ENCODE results near the gene PELI1. TPM values are rescaled to one million over a fixed set of nuclear protein-coding genes. Genes with fewer than 3 reads are reported as not detected.

Gene PELI1
- total RNA-seq, 1 donor from 2014 or later, result 60.4 TPM

GRCh38 chr2:64059270-64059669 lies 85.0 kb downstream of the PELI1 start:
- Histone ChIP-seq H3K4me3 (no peak overlapping the region), H3K9me3 (no peaks in the 10 kb centered on the region), H3K4me1 (no peaks in the 10 kb centered on the region), H3K27me3 (no peaks in the 10 kb centered on the region), H3K36me3 (no peaks in the 10 kb centered on the region), H3K27ac (no peak overlapping the region)
- no peak for DNase-seq (ENCODE audit: extremely low spot score in 2 of 2)
- no peak for TF ChIP-seq CTCF (IDR thresholded peaks at IDR 0.05)
- intact Hi-C loops (cut with DNase I), result no loop called here

- intact Hi-C loops (cut with DNase I), result no loop called here
- Histone ChIP-seq H3K27me3 (no peaks in the 10 kb centered on the region), H3K9me3 (no peaks in the 10 kb centered on the region), H3K27ac (no peak overlapping the region), H3K36me3 (no peaks in the 10 kb centered on the region), H3K4me1 (no peaks in the 10 kb centered on the region), H3K4me3 (no peak overlapping the region)
- no peak for DNase-seq (ENCODE audit: extremely low spot score in 2 of 2)
- TF ChIP-seq CTCF (IDR thresholded peaks at IDR 0.05) (no peak), POLR2A (IDR thresholded peaks at IDR 0.05) (no peak), POLR2AphosphoS5 (IDR thresholded peaks at IDR 0.05; ENCODE audit: insufficient read depth in 1 of 2, low read depth in 1 of 2) (no peak)
Observed at GRCh38 chr2:64056021-64056420, 88.2 kb downstream of the PELI1 start.

- Histone ChIP-seq H3K27me3 (no peaks in the 10 kb centered on the region), H3K36me3 (no peaks in the 10 kb centered on the region), H3K9me3 (no peaks in the 10 kb centered on the region), H3K4me3 (no peak overlapping the region), H3K4me1 (peaks cover 8% of the 10 kb centered on the region), H3K27ac (no peak overlapping the region)
- DNase-seq (ENCODE audit: extremely low spot score in 2 of 2), result no peak
- TF ChIP-seq POLR2AphosphoS5 (IDR thresholded peaks at IDR 0.05; ENCODE audit: insufficient read depth in 1 of 2, low read depth in 1 of 2) (no peak), CTCF (IDR thresholded peaks at IDR 0.05) (no peak), POLR2A (IDR thresholded peaks at IDR 0.05) (no peak)
- intact Hi-C loops (cut with DNase I), result loop anchor here (5.0 kb wide), 1 partner anchor 273 kb away; no protein-coding TSS in a partner anchor
Observed at GRCh38 chr2:64054161-64054915, 89.9 kb downstream of the PELI1 start.

- no peak for DNase-seq (ENCODE audit: extremely low spot score in 2 of 2)
- H3K36me3 ChIP-seq, result no peaks in the 10 kb centered on the region
- no peaks in the 10 kb centered on the region for H3K27me3 ChIP-seq
- H3K9me3 ChIP-seq, result no peaks in the 10 kb centered on the region
- TF ChIP-seq CTCF (IDR thresholded peaks at IDR 0.05) (no peak), POLR2A (IDR thresholded peaks at IDR 0.05) (no peak), POLR2AphosphoS5 (IDR thresholded peaks at IDR 0.05; ENCODE audit: insufficient read depth in 1 of 2, low read depth in 1 of 2) (peak in 1 of 2 donors; percentile 20)
- intact Hi-C loops (cut with DNase I), result loop anchor here (5.0 kb wide), 1 partner anchor 275 kb away; no protein-coding TSS in a partner anchor
- no peak overlapping the region for H3K4me3 ChIP-seq
- H3K4me1 ChIP-seq, result peaks cover 8% of the 10 kb centered on the region
- H3K27ac ChIP-seq, result no peak overlapping the region
Observed at GRCh38 chr2:64052463-64053241, 91.6 kb downstream of the PELI1 start.

Data from vagina (tissue), 2 donors.